HTERT RPE-1 (cell line): ENCODE results near the gene UNC13C.

Experiments used
- in situ Hi-C: fragments of 300-500 bp; cut with MboI; formaldehyde crosslinking; loops from 4 replicates; pipeline ENCODE4 v1.14.3; 2020; ENCODE audit warnings: low sequenced_read_pairs

Gene UNC13C

DNA sequence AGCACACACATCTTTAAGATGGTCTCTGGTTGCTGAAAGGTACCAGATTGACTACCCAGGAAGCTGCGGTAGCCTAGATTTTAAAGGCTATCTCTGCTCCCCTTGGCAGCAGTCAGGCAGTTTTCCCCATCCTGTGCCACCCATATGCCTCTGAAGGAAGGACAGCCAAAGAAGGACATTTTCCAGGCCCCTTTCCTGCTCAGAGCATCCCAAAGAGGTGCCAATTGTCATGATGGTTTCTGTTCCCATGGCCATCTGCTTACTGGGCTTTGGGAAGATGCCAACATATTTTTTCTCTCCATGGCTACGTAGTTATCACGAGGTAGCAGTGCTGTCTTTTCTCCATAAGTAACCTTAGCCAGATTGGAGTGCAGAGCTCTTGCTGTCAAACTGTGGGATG, 39.7 kb downstream of the UNC13C start:
- in situ Hi-C loops = no loop called here

DNA sequence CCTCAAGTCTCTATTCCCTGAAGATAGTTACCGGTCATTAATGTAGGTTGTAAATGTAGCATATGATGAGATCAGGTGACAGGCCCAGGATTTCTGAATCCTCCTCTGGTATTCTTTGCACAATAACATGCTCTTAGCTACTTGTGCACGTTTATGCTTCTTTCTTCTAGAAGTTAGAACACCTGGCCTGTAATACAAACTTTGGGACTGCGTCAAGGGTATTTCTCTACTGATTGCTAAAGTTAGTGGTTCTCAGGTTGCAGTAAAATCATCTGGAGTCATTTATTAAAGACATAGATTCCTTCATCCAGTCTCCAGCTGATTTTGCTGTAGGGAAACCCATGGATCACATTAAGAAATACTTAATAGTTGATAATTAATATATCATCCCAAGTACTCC, 48.0 kb downstream of the UNC13C start:
- in situ Hi-C loops = no loop called here

DNA sequence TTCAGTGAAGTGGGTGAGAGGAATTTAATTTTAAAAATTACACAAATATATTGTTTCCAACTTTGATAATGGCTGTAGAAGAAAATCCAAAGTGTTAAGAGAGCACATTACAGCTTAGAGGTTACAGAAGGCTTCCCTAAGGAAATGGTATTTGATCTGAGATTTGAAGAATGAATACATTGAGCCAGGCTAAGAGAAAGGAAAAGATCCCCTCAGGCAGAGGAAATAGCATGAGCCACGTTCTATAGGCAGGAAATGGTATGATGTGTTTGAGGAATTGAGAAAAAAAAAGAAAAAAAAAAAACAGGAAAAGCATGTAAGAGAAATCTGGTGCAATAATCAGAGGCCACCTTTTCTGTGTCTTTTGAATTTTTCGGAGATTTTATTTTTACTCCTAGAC, 48.6 kb downstream of the UNC13C start:
- in situ Hi-C loops = no loop called here

DNA sequence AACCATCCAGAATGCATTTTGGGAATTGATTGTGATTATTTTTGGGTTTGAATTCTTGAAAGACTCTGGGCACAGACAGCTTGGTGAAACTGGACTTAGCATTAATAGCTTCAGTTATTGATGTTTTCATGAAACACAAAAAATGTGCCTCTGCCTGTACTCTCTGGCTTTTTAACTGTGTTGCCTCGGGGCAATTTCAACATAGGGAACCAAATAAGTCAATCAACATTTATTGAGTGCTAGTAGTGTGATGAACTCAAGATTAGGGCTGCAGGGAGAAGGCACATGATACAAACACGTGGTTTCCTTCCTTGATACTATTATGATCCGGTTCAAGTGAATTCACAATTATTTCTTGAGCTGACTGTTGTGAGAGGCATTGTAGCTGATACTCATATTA, 50.8 kb downstream of the UNC13C start:
- in situ Hi-C loops = no loop called here

DNA sequence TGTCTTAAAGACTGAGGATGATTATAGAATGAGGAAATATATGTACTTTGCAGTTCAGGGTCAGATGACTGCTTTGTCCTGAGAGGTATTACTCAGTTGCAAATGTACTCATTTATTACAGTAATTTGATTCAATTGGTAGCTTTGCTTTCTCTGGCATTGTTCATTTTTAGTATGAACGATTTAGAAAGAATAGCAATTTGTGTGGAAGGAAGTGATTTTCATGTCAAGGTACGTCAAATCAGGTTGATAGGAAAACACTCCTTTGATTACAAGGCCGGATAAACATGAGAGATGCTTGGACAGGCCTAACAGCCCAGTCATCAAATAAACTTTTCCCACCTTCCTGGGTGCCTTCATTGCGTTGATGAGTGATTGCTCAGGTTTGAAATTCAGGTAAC, 53.8 kb downstream of the UNC13C start:
- in situ Hi-C loops = no loop called here

DNA sequence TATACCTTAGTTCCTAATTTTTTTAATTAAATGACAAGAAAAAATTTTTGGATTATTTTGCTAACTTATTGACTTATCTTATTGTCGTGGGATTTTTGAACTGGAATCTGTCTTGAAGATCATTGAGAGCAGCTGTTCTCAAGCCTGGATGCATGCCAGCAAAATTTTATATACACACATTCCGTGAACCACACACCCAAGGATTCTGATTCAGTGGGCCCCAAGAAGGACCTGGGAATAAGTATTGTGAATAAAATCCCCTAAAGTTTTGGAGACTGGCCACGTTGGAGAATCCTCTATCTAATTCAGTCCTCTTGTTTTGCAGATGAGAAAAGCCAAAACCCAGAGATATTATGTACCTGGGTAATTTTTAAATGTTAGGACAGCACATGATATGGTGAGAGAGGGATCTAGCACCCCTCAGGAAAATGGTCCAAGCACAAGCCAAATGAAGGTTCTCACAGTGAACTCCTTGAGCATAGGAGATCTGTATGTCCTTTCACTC, 55.2 kb downstream of the UNC13C start:
- in situ Hi-C loops = no loop called here

DNA sequence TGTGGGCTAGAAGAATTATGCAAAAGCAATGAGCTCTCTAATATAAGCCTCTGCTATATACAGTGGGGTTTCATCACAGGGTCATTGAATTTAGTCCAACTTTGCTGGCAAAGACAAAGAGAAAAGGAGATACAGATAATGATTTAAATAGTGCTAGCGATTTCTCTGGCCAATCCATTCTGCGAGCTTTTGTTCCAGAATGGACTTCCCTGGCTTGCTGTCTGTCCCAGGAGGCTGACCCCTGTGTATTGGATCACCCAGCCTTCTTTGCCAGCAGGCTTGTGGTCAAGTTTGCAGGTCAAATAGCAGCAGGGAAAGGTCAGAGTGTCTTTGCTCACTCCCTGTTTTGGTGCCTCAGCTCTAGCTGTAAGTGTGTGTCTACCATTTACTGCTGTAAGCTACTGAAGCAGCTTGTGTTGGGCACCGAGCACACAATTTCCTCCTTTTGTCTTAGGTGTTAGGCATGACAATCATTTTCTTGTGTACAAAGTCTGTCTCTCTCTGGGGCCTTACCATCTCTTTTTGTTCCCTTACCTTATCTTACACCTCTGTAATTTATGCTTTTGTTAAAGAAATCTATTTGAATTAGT, 55.7 kb downstream of the UNC13C start:
- in situ Hi-C loops = no loop called here

GRCh38 chr15:54035616-54036015, 57.4 kb downstream of the UNC13C start:
- in situ Hi-C loops = no loop called here

GRCh38 chr15:54045397-54045796, 67.2 kb downstream of the UNC13C start:
- in situ Hi-C loops = no loop called here

GRCh38 chr15:54046093-54046492, 67.9 kb downstream of the UNC13C start:
- in situ Hi-C loops = no loop called here

GRCh38 chr15:54064365-54064764, 86.1 kb downstream of the UNC13C start:
- in situ Hi-C loops = no loop called here

- in situ Hi-C loops = no loop called here
Observed at GRCh38 chr15:54066403-54066802, 88.2 kb downstream of the UNC13C start.

- in situ Hi-C loops = no loop called here
Observed at GRCh38 chr15:54082836-54083492, 104.7 kb downstream of the UNC13C start.

- in situ Hi-C loops = no loop called here
Observed at GRCh38 chr15:54083501-54083900, 105.3 kb downstream of the UNC13C start.

DNA sequence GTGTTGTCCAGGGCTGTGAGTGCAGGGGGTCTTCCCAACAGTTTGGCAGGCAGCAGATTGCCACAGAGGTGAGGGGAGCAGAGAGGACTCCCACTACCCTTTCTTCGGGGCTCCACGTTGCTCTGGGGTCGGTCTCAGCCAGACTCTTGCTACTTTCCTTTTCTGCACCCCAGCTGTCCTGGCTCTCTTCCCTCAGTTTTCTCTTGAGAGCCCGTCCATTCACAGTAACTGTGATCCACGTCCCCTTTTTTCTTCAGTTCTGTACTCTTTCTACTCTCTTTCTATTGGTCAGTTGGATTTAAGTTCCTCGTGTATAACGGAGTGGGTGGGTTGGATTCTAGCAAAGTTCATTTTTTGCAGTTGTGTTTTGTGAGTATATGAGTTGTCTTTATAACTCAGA, 105.8 kb downstream of the UNC13C start:
- in situ Hi-C loops = no loop called here

- in situ Hi-C loops = no loop called here
Observed at GRCh38 chr15:54088837-54089236, 110.6 kb downstream of the UNC13C start.

GRCh38 chr15:54089776-54090175, 111.5 kb downstream of the UNC13C start:
- in situ Hi-C loops = no loop called here

- in situ Hi-C loops = no loop called here
Observed at GRCh38 chr15:54091651-54092050, 113.4 kb downstream of the UNC13C start.

DNA sequence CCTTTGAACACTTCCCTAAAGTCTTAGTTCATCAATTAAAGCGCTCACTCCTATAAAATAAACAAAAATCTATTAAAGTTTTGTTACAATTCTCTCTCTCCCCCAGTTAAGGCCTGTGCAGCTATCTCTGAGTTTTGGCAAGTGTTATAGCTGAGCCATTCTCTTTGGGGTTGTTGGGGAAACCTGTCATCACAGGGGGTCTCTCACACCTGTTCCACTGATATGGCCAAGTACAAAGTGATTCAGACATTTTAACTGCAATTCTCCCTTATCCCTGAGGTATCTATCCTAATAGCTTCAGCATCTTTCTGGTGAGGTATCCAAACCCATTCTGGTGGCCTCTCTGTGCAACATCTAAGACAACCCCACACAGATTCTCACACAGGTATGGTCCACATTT, 116.4 kb downstream of the UNC13C start:
- in situ Hi-C loops = no loop called here

DNA sequence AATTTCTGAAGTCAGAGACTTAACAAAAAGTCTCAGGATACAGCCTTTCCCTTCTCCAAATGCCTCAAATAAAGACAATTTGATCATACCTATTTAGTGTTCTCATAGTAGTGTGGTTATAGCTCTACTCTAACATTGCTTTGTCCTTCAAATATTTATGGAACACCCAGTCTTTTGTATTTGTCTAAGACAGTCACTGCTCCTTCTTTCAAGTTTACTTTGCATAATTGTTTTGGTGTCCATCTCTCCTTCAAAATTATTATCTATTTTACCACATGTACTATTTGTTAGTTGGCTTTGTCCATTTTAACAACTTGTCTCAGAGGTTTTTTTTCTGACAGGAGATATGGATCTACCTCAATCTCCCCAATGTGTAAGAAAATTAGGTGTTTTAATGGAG, 118.8 kb downstream of the UNC13C start:
- in situ Hi-C loops = no loop called here

DNA sequence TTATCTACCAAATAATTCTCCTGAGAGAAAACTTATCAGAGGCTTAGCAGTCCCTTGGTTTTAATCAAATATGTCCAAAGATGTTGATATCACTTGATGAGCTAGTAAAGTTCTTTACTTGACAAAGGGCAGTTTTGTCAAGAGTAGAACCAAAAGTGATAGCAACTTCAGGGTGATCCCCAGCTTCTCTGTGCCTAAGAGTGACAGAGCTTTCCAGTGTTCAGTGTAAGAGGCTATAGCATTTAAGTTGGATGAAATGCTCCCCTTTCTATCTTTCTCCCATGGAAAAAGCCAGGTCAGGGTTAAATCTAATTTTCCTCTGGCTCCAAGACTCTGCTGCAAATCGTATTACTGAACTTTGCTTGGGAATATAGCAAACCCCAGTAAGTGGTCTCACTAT, 120.8 kb downstream of the UNC13C start:
- in situ Hi-C loops = no loop called here

- in situ Hi-C loops = no loop called here
Observed at GRCh38 chr15:54101664-54102270, 123.5 kb downstream of the UNC13C start.
